ENCODE data around the gene CYP4B1. TPM values are rescaled to one million over a fixed set of nuclear protein-coding genes. Genes with fewer than 3 reads are reported as not detected.
"Not testable (repeated sequence)": the region's sequence is repeated elsewhere in the genome, so short reads cannot be mapped to it uniquely, and the experiment has no call there.

CYP4B1 gene
- total and polyA plus RNA-seq, 4 donors: 0.18 to 0.59 (median 0.18) TPM; not detected in 1

- TF ChIP-seq SP1 (IDR thresholded peaks at IDR 0.05): no peak
- TF ChIP-seq JUND (IDR thresholded peaks at IDR 0.05): no peak
- no peak for TF ChIP-seq HNF4G (IDR thresholded peaks at IDR 0.05)
- no peak for TF ChIP-seq HNF4A (conservative IDR thresholded peaks at IDR 0.05)
- no peak for TF ChIP-seq GABPA (IDR thresholded peaks at IDR 0.05 in 1 of 2, conservative IDR thresholded peaks at IDR 0.05 in 1 of 2)
- TF ChIP-seq REST (IDR thresholded peaks at IDR 0.05): no peak
- TF ChIP-seq TAF1 (conservative IDR thresholded peaks at IDR 0.05): no peak
- TF ChIP-seq MAX (IDR thresholded peaks at IDR 0.05): no peak
Measured at GRCh38 chr1:46823151-46823550, 24.3 kb downstream of the CYP4B1 start (continued).

GRCh38 chr1:46826892-46827291, 28.0 kb downstream of the CYP4B1 start:
- WGBS: 70% methylated on average over 2 of the region's 2 CpGs
- not testable (repeated sequence) for H3K9ac ChIP-seq (ENCODE audit: low read depth in 1 of 2, low read length in 2 of 2); H3K4me3 ChIP-seq (ENCODE audit: low read depth in 1 of 3, low read length in 3 of 3); H3K9me3 ChIP-seq (ENCODE audit: control insufficient read depth in 4 of 4, low read length in 3 of 4); H3K36me3 ChIP-seq (ENCODE audit: control insufficient read depth in 4 of 4, insufficient read depth in 3 of 4, low read depth in 1 of 4, low read length in 3 of 4); H3K27ac ChIP-seq (ENCODE audit: low read depth in 1 of 2, low read length in 2 of 2); DNase-seq (ENCODE audit: low spot score); H3K27me3 ChIP-seq (ENCODE audit: control insufficient read depth in 4 of 4, insufficient read depth in 4 of 4, low read length in 3 of 4); H3K4me1 ChIP-seq (ENCODE audit: control insufficient read depth in 4 of 4, insufficient read depth in 4 of 4, low read length in 3 of 4)

GRCh38 chr1:46830665-46831322, 31.9 kb downstream of the CYP4B1 start:
- Histone ChIP-seq H3K9me3 (ENCODE audit: control insufficient read depth in 4 of 4, low read length in 3 of 4) (no peaks in the 10 kb centered on the region), H3K4me1 (ENCODE audit: control insufficient read depth in 4 of 4, insufficient read depth in 4 of 4, low read length in 3 of 4) (no peaks in the 10 kb centered on the region), H3K4me3 (ENCODE audit: low read depth in 1 of 3, low read length in 3 of 3) (no peak overlapping the region), H3K27me3 (ENCODE audit: control insufficient read depth in 4 of 4, insufficient read depth in 4 of 4, low read length in 3 of 4) (no peaks in the 10 kb centered on the region), H3K9ac (ENCODE audit: low read depth in 1 of 2, low read length in 2 of 2) (no peak overlapping the region), H3K27ac (ENCODE audit: low read depth in 1 of 2, low read length in 2 of 2) (no peak overlapping the region), H3K36me3 (ENCODE audit: control insufficient read depth in 4 of 4, insufficient read depth in 3 of 4, low read depth in 1 of 4, low read length in 3 of 4) (no peaks in the 10 kb centered on the region)
- WGBS: 66% methylated on average over 10 of the region's 10 CpGs
- TF ChIP-seq REST (IDR thresholded peaks at IDR 0.05): no peak
- no peak for TF ChIP-seq HNF4A (conservative IDR thresholded peaks at IDR 0.05)
- TF ChIP-seq RXRA (IDR thresholded peaks at IDR 0.05): no peak
- TF ChIP-seq YY1 (IDR thresholded peaks at IDR 0.05): no peak
- no peak for TF ChIP-seq ZBTB33 (IDR thresholded peaks at IDR 0.05)
- no peak for TF ChIP-seq NR2F2 (IDR thresholded peaks at IDR 0.05)
- no peak for TF ChIP-seq FOXA1 (IDR thresholded peaks at IDR 0.05)
- TF ChIP-seq CTCF (IDR thresholded peaks at IDR 0.05; ENCODE audit: low read depth, low read length, missing input control): no peak
- TF ChIP-seq SP1 (IDR thresholded peaks at IDR 0.05): no peak
- TF ChIP-seq RAD21 (IDR thresholded peaks at IDR 0.05): no peak
- TF ChIP-seq HNF4G (IDR thresholded peaks at IDR 0.05): no peak
- TF ChIP-seq MAX (IDR thresholded peaks at IDR 0.05): no peak
- no peak for TF ChIP-seq TAF1 (conservative IDR thresholded peaks at IDR 0.05)
- TF ChIP-seq EGR1 (IDR thresholded peaks at IDR 0.05; ENCODE audit: low read depth in 2 of 2): no peak
- DNase-seq (ENCODE audit: low spot score): no peak

Data from liver (tissue), 9 donors.